ENCODE measurements around the gene CCDC97. TPM values are rescaled to one million over a fixed set of nuclear protein-coding genes. Genes with fewer than 3 reads are reported as not detected.

CCDC97 gene
- total and polyA plus RNA-seq, 2 of the 8 experiments (the other 6 are each of a cell fraction or from before 2014, with no cell fraction given): 19.8 to 27.1 TPM

GRCh38 chr19:41316306-41316920 lies 6.4 kb downstream of the CCDC97 start:
- no peaks in the 10 kb centered on the region for H3K23me2 ChIP-seq (ENCODE audit: low read depth, low read length)
- peaks cover 0 to 8% of the 10 kb centered on the region in 2 experiments; a peak in 2 of 4 replicates for H3K79me2 ChIP-seq (ENCODE audit: control insufficient read depth in 1 of 2, insufficient read depth in 2 of 2, low read length in 2 of 2)
- peaks cover 3 to 15% of the 10 kb centered on the region in 2 experiments for H4K20me1 ChIP-seq (replicated peaks in 1 of 2; ENCODE audit: control insufficient read depth in 1 of 2, insufficient read depth in 2 of 2, low read length in 2 of 2)
- no peak overlapping the region for H4K8ac ChIP-seq (ENCODE audit: extremely low read depth, insufficient read depth, low read length)
- no peak overlapping the region for H2BK120ac ChIP-seq (replicated peaks; ENCODE audit: low read depth, low read length)
- H3K23ac ChIP-seq (ENCODE audit: insufficient read length): no peak overlapping the region
- no peak overlapping the region for H3K18ac ChIP-seq (ENCODE audit: extremely low read depth, low read length)
- ChIA-PET POLR2A (ENCODE audit: partially characterized antibody) (interaction anchor here (1.2 to 12.6 kb wide), 3 partner anchors 8 to 36 kb away, joined by 3 to 137 read pairs (median 3); partner anchors contain the start of gene CCDC97), CTCF (ENCODE audit: partially characterized antibody) (no interaction called here)
- no peak overlapping the region for H3K27ac ChIP-seq (ENCODE audit: low read depth, low read length)
- H3K27me3 ChIP-seq (replicated peaks in 1 of 4; ENCODE audit: control insufficient read depth in 3 of 4, extremely low read depth in 1 of 4, insufficient read depth in 3 of 4, low read length in 3 of 4): no peaks in the 10 kb centered on the region
- no peak overlapping the region for H3K4me3 ChIP-seq (ENCODE audit: extremely low read depth in 1 of 4, insufficient read depth in 2 of 4, low read depth in 3 of 4, low read length in 4 of 4)
- no peak overlapping the region for H4K91ac ChIP-seq (replicated peaks; ENCODE audit: insufficient read length, low read length)
- peaks cover 5% of the 10 kb centered on the region for H3K79me1 ChIP-seq (ENCODE audit: low read depth, low read length)
- H3K9me3 ChIP-seq (ENCODE audit: insufficient read depth in 2 of 2, low read depth in 1 of 2, low read length in 1 of 2): peaks cover 0 to 3% of the 10 kb centered on the region in 2 experiments; a peak in 1 of 4 replicates
- peaks cover 0 to 4% (median 0%) of the 10 kb centered on the region in 4 experiments; a peak in 4 of 7 replicates for H3K4me1 ChIP-seq (replicated peaks in 1 of 4; ENCODE audit: control insufficient read depth in 3 of 4, insufficient read depth in 4 of 4, low read length in 3 of 4)
- H2AFZ ChIP-seq (ENCODE audit: low read length): no peak overlapping the region
- H2BK5ac ChIP-seq (ENCODE audit: low read depth, low read length): no peak overlapping the region
- no peak overlapping the region for H3K14ac ChIP-seq (ENCODE audit: insufficient read length)
- no peak overlapping the region for H2BK12ac ChIP-seq (ENCODE audit: low read depth, low read length)
- H4K5ac ChIP-seq (ENCODE audit: insufficient read length, low read depth, low read length): no peak overlapping the region
- H3K4me2 ChIP-seq (ENCODE audit: insufficient read depth in 1 of 2, low read depth in 2 of 2, low read length in 2 of 2): no peak overlapping the region
- DNase-seq (ENCODE audit: low read depth in 1 of 2, low spot score in 2 of 2) (no peak), FAIRE-seq (no peak)
- no peak overlapping the region for H3K56ac ChIP-seq (replicated peaks; ENCODE audit: insufficient read length, low read depth, low read length)
- no peak overlapping the region for H3K4ac ChIP-seq (replicated peaks; ENCODE audit: insufficient read length, low read depth, low read length)
- H3K9ac ChIP-seq (replicated peaks in 1 of 4; ENCODE audit: extremely low read depth in 1 of 4, low read depth in 3 of 4, low read length in 3 of 4): no peak overlapping the region
- no peak overlapping the region for H2AK5ac ChIP-seq (ENCODE audit: low read depth, low read length)
- H2BK20ac ChIP-seq (ENCODE audit: low read length): no peak overlapping the region
- 96% methylated on average over 18 of the region's 24 CpGs; no CpG with 5 or more reads in 1 of the 2 experiments for WGBS, 2 experiments (ENCODE audit: extremely low coverage in 1 of 2, insufficient coverage in 1 of 2, insufficient read length in 1 of 2, insufficient replicate concordance in 2 of 2, low coverage in 1 of 2, low lambda C conversion rate in 2 of 2, missing lambda C conversion rate in 1 of 2)
- H3K36me3 ChIP-seq (ENCODE audit: control insufficient read depth in 2 of 4, insufficient read depth in 4 of 4, low read length in 3 of 4): peaks cover 15 to 36% (median 22%) of the 10 kb centered on the region in 4 experiments; a peak in 7 of 8 replicates
- H2BK15ac ChIP-seq (ENCODE audit: low read length): no peak overlapping the region
- no peak for TF ChIP-seq TAF1 (IDR thresholded peaks at IDR 0.05; ENCODE audit: low read depth, low read length)
- no peak for TF ChIP-seq SP4 (IDR thresholded peaks at IDR 0.05; ENCODE audit: low read length)

Data from H1 (cell line).